GM23338 (cell line): ENCODE data around the gene CDCP1.

Source experiments
- CREB1 ChIP-seq: fragments of 250-450 bp; sonication (Bioruptor Pico); IDR thresholded peaks from 2 replicates; pipeline ENCODE4 v1.5.0; 2020; ENCODE audit warnings: low read depth, mild to moderate bottlenecking, moderate library complexity
- CTCF ChIP-seq, 2 experiments: fragments of 200-600 bp in 1 of 2; sonication (generic) in 1 of 2; conservative IDR thresholded peaks; 2 replicates each; pipeline versions ENCODE4 v1.5.1 to v1.6.1; 2016 to 2017; ENCODE audit warnings: antibody characterized with exemption in 2 of 2, low read depth in 2 of 2, mild to moderate bottlenecking in 2 of 2, moderate library complexity in 1 of 2
- ETS1 ChIP-seq: IDR thresholded peaks from 2 replicates; pipeline ENCODE4 v1.6.1; 2016; ENCODE audit warnings: antibody characterized with exemption
- EZH2 ChIP-seq: fragments of 200-600 bp; sonication (generic); IDR thresholded peaks from one replicate; pipeline ENCODE4 v1.8.0; 2017; ENCODE audit warnings: antibody characterized with exemption, mild to moderate bottlenecking, low read depth; ENCODE audit not compliant: unreplicated experiment
- EZH2phosphoT487 ChIP-seq: fragments of 200-600 bp; sonication (generic); IDR thresholded peaks from one replicate; pipeline ENCODE4 v1.8.1; 2018; ENCODE audit warnings: antibody characterized with exemption; ENCODE audit not compliant: unreplicated experiment
- JUNB ChIP-seq: IDR thresholded peaks from one replicate; pipeline ENCODE4 v1.6.1; 2016; ENCODE audit warnings: antibody characterized with exemption; ENCODE audit not compliant: unreplicated experiment
- NANOG ChIP-seq: IDR thresholded peaks from 2 replicates; pipeline ENCODE4 v1.6.1; 2016; ENCODE audit warnings: antibody characterized with exemption, borderline replicate concordance
- POLR2AphosphoS5 ChIP-seq: IDR thresholded peaks from 2 replicates; pipeline ENCODE4 v1.6.1; 2016; ENCODE audit warnings: antibody characterized with exemption, low read depth
- REST ChIP-seq: IDR thresholded peaks from one replicate; pipeline ENCODE4 v1.6.1; 2018; ENCODE audit warnings: antibody characterized with exemption; ENCODE audit not compliant: unreplicated experiment
- ZNF114 ChIP-seq: fragments of 250-450 bp; sonication (Bioruptor Pico); IDR thresholded peaks from 2 replicates; pipeline ENCODE4 v1.5.0; 2020; ENCODE audit warnings: mild to moderate bottlenecking, moderate library complexity
- ZNF331 ChIP-seq: fragments of 250-450 bp; sonication (Bioruptor Pico); IDR thresholded peaks from 2 replicates; pipeline ENCODE4 v1.5.0; 2020; ENCODE audit warnings: low read depth, mild to moderate bottlenecking, moderate library complexity

- TF ChIP-seq EZH2 (no peak), REST (no peak), POLR2AphosphoS5 (no peak), CTCF (conservative IDR thresholded peaks at IDR 0.05; ENCODE audit: low read depth in 2 of 2) (no peak), CREB1 (CRISPR knock-in tag) (no peak), EZH2phosphoT487 (no peak), ETS1 (no peak), NANOG (no peak), JUNB (no peak), ZNF331 (no peak), ZNF114 (CRISPR knock-in tag) (no peak)
These were observed 78.7 kb downstream of the CDCP1 start for GRCh38 chr3:45067486-45067885.
